HCT116 (cell line): ENCODE measurements around the gene METTL18. TPM values are rescaled to one million over a fixed set of nuclear protein-coding genes. Genes with fewer than 3 reads are reported as not detected.

Source experiments
- CEBPB ChIP-seq: IDR thresholded peaks from 2 replicates; pipeline ENCODE4 v1.6.1; 2012; ENCODE audit warnings: low read depth
- FOSL1 ChIP-seq: IDR thresholded peaks from 2 replicates; pipeline ENCODE4 v1.6.1; 2012; ENCODE audit warnings: low read depth
- JUND ChIP-seq: IDR thresholded peaks from 2 replicates; pipeline ENCODE4 v1.6.1; 2012
- RAD21 ChIP-seq: IDR thresholded peaks from 2 replicates; pipeline ENCODE4 v1.6.1; 2012; ENCODE audit warnings: low read depth, mild to moderate bottlenecking
- REST ChIP-seq: IDR thresholded peaks from 2 replicates; pipeline ENCODE4 v1.6.1; 2012; ENCODE audit warnings: low read depth
- SRF ChIP-seq: IDR thresholded peaks from 2 replicates; pipeline ENCODE4 v1.6.1; 2012; ENCODE audit warnings: low read depth
- YY1 ChIP-seq: IDR thresholded peaks from 2 replicates; pipeline ENCODE4 v1.6.1; 2011; ENCODE audit warnings: low read length, low read depth, moderate library complexity, mild to moderate bottlenecking; ENCODE audit not compliant: insufficient replicate concordance; ENCODE audit errors: extremely low read depth
- ZBTB33 ChIP-seq: IDR thresholded peaks from 2 replicates; pipeline ENCODE4 v1.6.1; 2011; ENCODE audit warnings: mild to moderate bottlenecking, low read length, moderate library complexity; ENCODE audit not compliant: insufficient replicate concordance; ENCODE audit errors: extremely low read depth
- total RNA-seq: library from RNA; stranded (reverse); gene quantifications from one replicate; pipeline ENCODE4 v1.2.1, GENCODE V29; 2021; ENCODE audit not compliant: unreplicated experiment

Gene METTL18
- total RNA-seq, 1 experiment from 2014 or later, result 7.4 TPM

- TF ChIP-seq REST, result no peak
- TF ChIP-seq YY1, result no peak
- no peak for TF ChIP-seq ZBTB33
- TF ChIP-seq FOSL1, result no peak
- TF ChIP-seq CEBPB, result no peak
- no peak for TF ChIP-seq SRF
- no peak for TF ChIP-seq RAD21
- no peak for TF ChIP-seq JUND
- TF ChIP-seq, all 23 proteins: peak for 0
Measured at GRCh38 chr1:169833179-169833901, 38.6 kb upstream of the METTL18 start (continued).
